GM12878 (cell line): ENCODE results near the gene MEX3D.

Experiments
- EZH2 ChIP-seq: IDR thresholded peaks from 2 replicates; pipeline ENCODE4 v1.6.1; 2012; ENCODE audit warnings: low read depth, mild to moderate bottlenecking, control low read depth, inconsistent platforms, low read length, borderline replicate concordance; ENCODE audit not compliant: control insufficient read depth
- PML ChIP-seq: IDR thresholded peaks from 2 replicates; pipeline ENCODE4 v1.6.1; 2012; ENCODE audit warnings: low read length, inconsistent platforms
- TF ChIP-seq, protein P1 (sequence below): IDR thresholded peaks from 2 replicates; pipeline ENCODE4 v1.6.1; 2011; ENCODE audit warnings: low read depth, mild to moderate bottlenecking, low read length, moderate library complexity, borderline replicate concordance; ENCODE audit errors: extremely low read depth

GRCh38 chr19:1553415-1553814, 14.7 kb downstream of the MEX3D start:
- TF ChIP-seq EZH2 (no peak), PML (no peak)
- TF ChIP-seq, protein P1, sequence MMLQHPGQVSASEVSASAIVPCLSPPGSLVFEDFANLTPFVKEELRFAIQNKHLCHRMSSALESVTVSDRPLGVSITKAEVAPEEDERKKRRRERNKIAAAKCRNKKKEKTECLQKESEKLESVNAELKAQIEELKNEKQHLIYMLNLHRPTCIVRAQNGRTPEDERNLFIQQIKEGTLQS = no peak
